ENCODE results near the gene CD59.

CD59 gene

GRCh38 chr11:33696411-33696810 lies 39.8 kb downstream of the CD59 start:
- no peak overlapping the region for H3K27ac ChIP-seq (ENCODE audit: low read length)
- H3K36me3 ChIP-seq (ENCODE audit: control insufficient read depth, insufficient read depth, low read length): no peaks in the 10 kb centered on the region

GRCh38 chr11:33695051-33695566 lies 41.1 kb downstream of the CD59 start:
- Histone ChIP-seq H3K36me3 (ENCODE audit: control insufficient read depth, insufficient read depth, low read length) (no peaks in the 10 kb centered on the region), H3K27me3 (ENCODE audit: control insufficient read depth, insufficient read depth, low read length) (no peaks in the 10 kb centered on the region; the same call in 1 of the 2 replicates), H3K9me3 (ENCODE audit: control insufficient read depth, insufficient read depth, low read length) (no peaks in the 10 kb centered on the region), H3K4me1 (ENCODE audit: control insufficient read depth, insufficient read depth, low read length) (peaks cover 5% of the 10 kb centered on the region), H3K4me3 (ENCODE audit: low read length) (no peak overlapping the region), H3K27ac (ENCODE audit: low read length) (no peak overlapping the region)
- no CpG with 5 or more reads among the region's 4 CpGs for WGBS (ENCODE audit: insufficient coverage, insufficient read length)
- DNase-seq (ENCODE audit: low read depth, low spot score): no peak

More at GRCh38 chr11:33696411-33696810, 39.8 kb downstream of the CD59 start:
- WGBS (ENCODE audit: insufficient coverage, insufficient read length): no CpG with 5 or more reads among the region's 5 CpGs
- no peak overlapping the region for H3K4me3 ChIP-seq (ENCODE audit: low read length)
- H3K27me3 ChIP-seq (ENCODE audit: control insufficient read depth, insufficient read depth, low read length): no peaks in the 10 kb centered on the region; the same call in 1 of the 2 replicates
- peaks cover 6% of the 10 kb centered on the region for H3K4me1 ChIP-seq (ENCODE audit: control insufficient read depth, insufficient read depth, low read length)
- DNase-seq (ENCODE audit: low read depth, low spot score): no peak
- no peaks in the 10 kb centered on the region for H3K9me3 ChIP-seq (ENCODE audit: control insufficient read depth, insufficient read depth, low read length)

GRCh38 chr11:33694346-33695050 lies 41.7 kb downstream of the CD59 start:
- no peak overlapping the region for H3K4me3 ChIP-seq (ENCODE audit: low read length)
- H3K9me3 ChIP-seq (ENCODE audit: control insufficient read depth, insufficient read depth, low read length): no peaks in the 10 kb centered on the region
- no peaks in the 10 kb centered on the region; the same call in 1 of the 2 replicates for H3K27me3 ChIP-seq (ENCODE audit: control insufficient read depth, insufficient read depth, low read length)
- WGBS (ENCODE audit: insufficient coverage, insufficient read length): no CpG with 5 or more reads among the region's 4 CpGs
- no peak overlapping the region for H3K27ac ChIP-seq (ENCODE audit: low read length)
- DNase-seq (ENCODE audit: low read depth, low spot score): no peak
- H3K4me1 ChIP-seq (ENCODE audit: control insufficient read depth, insufficient read depth, low read length): peaks cover 2% of the 10 kb centered on the region; the same call in 1 of the 2 replicates
- no peaks in the 10 kb centered on the region for H3K36me3 ChIP-seq (ENCODE audit: control insufficient read depth, insufficient read depth, low read length)

GRCh38 chr11:33692541-33692940 lies 43.7 kb downstream of the CD59 start:
- no CpG with 5 or more reads among the region's 5 CpGs for WGBS (ENCODE audit: insufficient coverage, insufficient read length)
- no peaks in the 10 kb centered on the region for H3K27me3 ChIP-seq (ENCODE audit: control insufficient read depth, insufficient read depth, low read length)
- no peaks in the 10 kb centered on the region for H3K36me3 ChIP-seq (ENCODE audit: control insufficient read depth, insufficient read depth, low read length)
- no peak overlapping the region for H3K4me3 ChIP-seq (ENCODE audit: low read length)
- DNase-seq (ENCODE audit: low read depth, low spot score): no peak
- H3K4me1 ChIP-seq (ENCODE audit: control insufficient read depth, insufficient read depth, low read length): 0 out of 2 replicates have a peak, but pooled peaks cover 2% of the 10 kb centered on the region
- H3K9me3 ChIP-seq (ENCODE audit: control insufficient read depth, insufficient read depth, low read length): no peaks in the 10 kb centered on the region
- H3K27ac ChIP-seq (ENCODE audit: low read length): no peak overlapping the region

GRCh38 chr11:33692013-33692504 lies 44.2 kb downstream of the CD59 start:
- Histone ChIP-seq H3K4me3 (ENCODE audit: low read length) (no peak overlapping the region), H3K9me3 (ENCODE audit: control insufficient read depth, insufficient read depth, low read length) (no peaks in the 10 kb centered on the region), H3K4me1 (ENCODE audit: control insufficient read depth, insufficient read depth, low read length) (0 out of 2 replicates have a peak, but pooled peaks cover 2% of the 10 kb centered on the region), H3K36me3 (ENCODE audit: control insufficient read depth, insufficient read depth, low read length) (no peaks in the 10 kb centered on the region), H3K27me3 (ENCODE audit: control insufficient read depth, insufficient read depth, low read length) (no peaks in the 10 kb centered on the region), H3K27ac (ENCODE audit: low read length) (no peak overlapping the region)
- no peak for DNase-seq (ENCODE audit: low read depth, low spot score)
- no CpG with 5 or more reads among the region's 9 CpGs for WGBS (ENCODE audit: insufficient coverage, insufficient read length)

DNA sequence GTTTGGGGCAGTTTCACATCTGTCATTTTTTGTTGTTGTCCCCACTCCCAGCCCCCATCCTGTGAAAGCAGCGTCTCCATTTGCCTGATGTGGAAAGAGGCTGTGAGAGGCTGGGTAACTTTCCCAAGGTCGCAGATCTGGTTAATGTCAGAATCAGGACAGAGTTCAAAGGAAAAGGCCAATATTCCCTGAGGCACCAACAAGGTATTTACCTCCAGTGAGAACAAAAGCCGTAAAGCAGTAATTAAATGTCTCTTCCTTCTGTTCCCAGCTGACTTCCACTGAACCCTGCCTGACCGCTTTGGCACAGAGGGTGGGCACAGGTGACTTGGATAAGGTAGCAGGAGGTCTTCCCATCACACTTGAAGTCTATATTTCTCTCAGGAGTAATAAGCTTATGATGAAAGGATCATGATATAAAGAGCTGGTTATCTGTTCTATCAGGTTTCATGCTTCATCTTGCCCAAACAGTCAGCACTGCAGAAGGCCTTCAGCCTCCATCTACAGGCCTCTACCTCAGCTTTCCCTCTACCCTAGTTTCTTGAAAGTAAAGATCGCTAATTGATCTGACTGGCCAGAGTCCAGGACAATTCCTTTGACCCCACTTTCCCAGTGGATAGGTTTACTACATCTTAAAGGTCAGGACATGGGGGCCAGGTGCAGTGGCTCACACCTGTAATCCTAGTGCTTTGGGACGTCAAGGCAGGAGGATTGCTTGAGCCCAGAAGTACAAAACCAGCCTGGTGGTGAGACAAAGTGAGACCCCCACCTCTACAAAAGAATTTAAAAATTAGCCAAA lies 45.0 kb downstream of the CD59 start:
- no CpG with 5 or more reads among the region's 6 CpGs for WGBS (ENCODE audit: insufficient coverage, insufficient read length)
- Histone ChIP-seq H3K9me3 (ENCODE audit: control insufficient read depth, insufficient read depth, low read length) (no peaks in the 10 kb centered on the region), H3K27me3 (ENCODE audit: control insufficient read depth, insufficient read depth, low read length) (no peaks in the 10 kb centered on the region), H3K4me3 (ENCODE audit: low read length) (no peak overlapping the region), H3K27ac (ENCODE audit: low read length) (no peak overlapping the region), H3K4me1 (ENCODE audit: control insufficient read depth, insufficient read depth, low read length) (0 out of 2 replicates have a peak, but pooled peaks cover 2% of the 10 kb centered on the region), H3K36me3 (ENCODE audit: control insufficient read depth, insufficient read depth, low read length) (no peaks in the 10 kb centered on the region)
- DNase-seq (ENCODE audit: low read depth, low spot score): no peak

DNA sequence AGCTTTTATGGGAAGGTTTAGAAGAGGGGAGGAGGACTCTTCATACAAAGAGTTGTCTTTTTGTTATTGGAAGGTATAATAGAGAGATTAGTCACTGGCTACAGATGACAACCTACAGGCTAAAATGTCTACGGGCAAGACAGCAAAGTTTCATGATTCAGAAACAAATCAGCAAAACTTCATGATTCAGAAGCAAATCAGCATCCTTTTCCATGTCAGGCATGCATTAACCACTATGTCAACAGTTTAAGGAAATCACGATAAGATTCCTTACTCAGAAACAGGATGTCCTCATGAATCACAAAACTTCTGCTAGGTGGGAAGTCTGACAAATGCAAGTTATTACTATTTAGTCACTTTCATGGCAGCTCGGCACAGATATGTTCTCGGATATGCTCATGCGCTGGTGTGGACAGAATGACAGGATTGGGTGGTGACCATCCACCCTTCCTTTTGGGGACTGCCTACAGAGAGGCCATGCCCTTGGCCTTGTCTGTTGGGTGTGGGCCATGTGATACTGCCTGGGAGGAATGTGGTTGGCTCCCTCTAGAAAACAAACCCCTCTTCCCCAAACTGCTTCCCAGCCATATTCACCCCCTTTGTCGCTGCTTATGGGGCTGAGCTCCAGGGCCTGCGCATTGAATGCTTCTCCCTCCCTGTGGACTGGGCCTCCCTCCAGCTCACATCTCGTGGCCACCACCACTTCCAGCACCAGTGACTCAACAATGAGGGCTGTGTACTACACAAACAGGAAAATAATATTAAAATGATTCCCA lies 45.7 kb downstream of the CD59 start:
- H3K4me3 ChIP-seq (ENCODE audit: low read length): no peak overlapping the region
- H3K9me3 ChIP-seq (ENCODE audit: control insufficient read depth, insufficient read depth, low read length): no peaks in the 10 kb centered on the region
- no peak overlapping the region for H3K27ac ChIP-seq (ENCODE audit: low read length)
- 0 out of 2 replicates have a peak, but pooled peaks cover 2% of the 10 kb centered on the region for H3K4me1 ChIP-seq (ENCODE audit: control insufficient read depth, insufficient read depth, low read length)
- H3K27me3 ChIP-seq (ENCODE audit: control insufficient read depth, insufficient read depth, low read length): no peaks in the 10 kb centered on the region
- DNase-seq (ENCODE audit: low read depth, low spot score): no peak
- WGBS (ENCODE audit: insufficient coverage, insufficient read length): no CpG with 5 or more reads among the region's 8 CpGs
- no peaks in the 10 kb centered on the region for H3K36me3 ChIP-seq (ENCODE audit: control insufficient read depth, insufficient read depth, low read length)

- no CpG with 5 or more reads among the region's 8 CpGs for WGBS (ENCODE audit: insufficient coverage, insufficient read length)
- no peak for DNase-seq (ENCODE audit: low read depth, low spot score)
- Histone ChIP-seq H3K27me3 (ENCODE audit: control insufficient read depth, insufficient read depth, low read length) (no peaks in the 10 kb centered on the region), H3K36me3 (ENCODE audit: control insufficient read depth, insufficient read depth, low read length) (no peaks in the 10 kb centered on the region), H3K4me1 (ENCODE audit: control insufficient read depth, insufficient read depth, low read length) (0 out of 2 replicates have a peak, but pooled peaks cover 2% of the 10 kb centered on the region), H3K9me3 (ENCODE audit: control insufficient read depth, insufficient read depth, low read length) (no peaks in the 10 kb centered on the region), H3K4me3 (ENCODE audit: low read length) (no peak overlapping the region), H3K27ac (ENCODE audit: low read length) (no peak overlapping the region)
Observed at GRCh38 chr11:33689501-33689900, 46.7 kb downstream of the CD59 start.

DNA sequence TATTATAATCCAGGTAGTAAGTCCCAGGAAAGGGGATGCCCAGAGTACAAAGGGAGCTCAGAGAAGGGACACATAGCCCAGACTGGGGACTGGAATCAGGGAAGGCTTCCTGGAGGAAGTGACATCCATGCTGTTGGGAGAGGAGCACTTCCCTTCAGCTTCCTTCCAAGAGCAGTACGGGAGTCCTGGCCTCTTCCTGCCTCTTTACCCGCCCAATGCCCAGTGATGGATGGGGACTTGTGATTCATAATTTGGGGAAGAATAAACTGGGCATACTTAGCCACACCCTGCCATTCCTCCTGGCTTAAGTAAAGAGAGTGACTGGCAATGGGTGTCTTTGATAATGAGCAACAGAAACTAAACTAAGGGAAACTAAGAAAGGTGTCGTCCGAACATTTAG lies 47.1 kb downstream of the CD59 start:
- Histone ChIP-seq H3K27me3 (ENCODE audit: control insufficient read depth, insufficient read depth, low read length) (no peaks in the 10 kb centered on the region), H3K4me3 (ENCODE audit: low read length) (no peak overlapping the region), H3K27ac (ENCODE audit: low read length) (no peak overlapping the region), H3K4me1 (ENCODE audit: control insufficient read depth, insufficient read depth, low read length) (0 out of 2 replicates have a peak, but pooled peaks cover 2% of the 10 kb centered on the region), H3K9me3 (ENCODE audit: control insufficient read depth, insufficient read depth, low read length) (no peaks in the 10 kb centered on the region), H3K36me3 (ENCODE audit: control insufficient read depth, insufficient read depth, low read length) (no peaks in the 10 kb centered on the region)
- WGBS (ENCODE audit: insufficient coverage, insufficient read length): no CpG with 5 or more reads among the region's 4 CpGs
- DNase-seq (ENCODE audit: low read depth, low spot score): no peak

Data from iPS DF 6.9 (cell line).